ENCODE results near the gene ARHGEF28. TPM values are rescaled to one million over a fixed set of nuclear protein-coding genes. Genes with fewer than 3 reads are reported as not detected.

The ARHGEF28 gene
- total RNA-seq, 6 experiments from 2014 or later: 7.5 to 13.6 (median 8.5) TPM

DNA sequence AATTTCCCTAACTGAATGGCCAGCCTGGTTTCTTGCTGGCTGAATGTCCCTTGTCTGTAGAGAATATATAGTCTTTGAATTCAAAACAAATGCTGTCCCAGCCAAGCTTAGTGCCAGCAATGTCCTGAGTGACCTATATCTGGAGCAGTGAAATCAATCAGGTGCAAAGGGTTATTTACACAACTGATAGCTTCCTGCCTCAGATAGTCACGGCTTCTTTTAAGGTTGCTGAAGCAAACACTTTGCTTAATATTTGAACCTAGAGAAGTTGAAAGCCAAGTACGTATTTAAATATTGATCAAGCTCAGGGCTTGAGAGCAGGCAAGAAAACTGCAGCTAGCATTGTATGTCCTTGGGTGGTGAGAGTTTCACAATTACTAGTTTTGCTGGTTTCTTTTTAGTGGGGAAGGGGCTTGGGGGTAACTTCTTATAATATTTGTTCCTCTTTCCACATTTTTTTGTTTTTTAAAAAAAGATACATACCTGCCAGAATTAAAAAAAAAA, 2.0 kb upstream of the ARHGEF28 start:
- Mint-ChIP-seq H3K9me3 (no peaks in the 10 kb centered on the region), H3K36me3 (ENCODE audit: low read depth) (no peaks in the 10 kb centered on the region), H3K4me1 (ENCODE audit: low read depth) (peaks cover 43% of the 10 kb centered on the region), H3K27me3 (ENCODE audit: insufficient read depth) (peaks cover under 1% of the 10 kb centered on the region; the same call in 1 of the 2 replicates), H3K27ac (no peak overlapping the region), H3K4me3 (no peak overlapping the region)
- no peak for DNase-seq
- TF ChIP-seq, protein P1, sequence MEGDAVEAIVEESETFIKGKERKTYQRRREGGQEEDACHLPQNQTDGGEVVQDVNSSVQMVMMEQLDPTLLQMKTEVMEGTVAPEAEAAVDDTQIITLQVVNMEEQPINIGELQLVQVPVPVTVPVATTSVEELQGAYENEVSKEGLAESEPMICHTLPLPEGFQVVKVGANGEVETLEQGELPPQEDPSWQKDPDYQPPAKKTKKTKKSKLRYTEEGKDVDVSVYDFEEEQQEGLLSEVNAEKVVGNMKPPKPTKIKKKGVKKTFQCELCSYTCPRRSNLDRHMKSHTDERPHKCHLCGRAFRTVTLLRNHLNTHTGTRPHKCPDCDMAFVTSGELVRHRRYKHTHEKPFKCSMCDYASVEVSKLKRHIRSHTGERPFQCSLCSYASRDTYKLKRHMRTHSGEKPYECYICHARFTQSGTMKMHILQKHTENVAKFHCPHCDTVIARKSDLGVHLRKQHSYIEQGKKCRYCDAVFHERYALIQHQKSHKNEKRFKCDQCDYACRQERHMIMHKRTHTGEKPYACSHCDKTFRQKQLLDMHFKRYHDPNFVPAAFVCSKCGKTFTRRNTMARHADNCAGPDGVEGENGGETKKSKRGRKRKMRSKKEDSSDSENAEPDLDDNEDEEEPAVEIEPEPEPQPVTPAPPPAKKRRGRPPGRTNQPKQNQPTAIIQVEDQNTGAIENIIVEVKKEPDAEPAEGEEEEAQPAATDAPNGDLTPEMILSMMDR (IDR thresholded peaks at IDR 0.05): no peak

DNA sequence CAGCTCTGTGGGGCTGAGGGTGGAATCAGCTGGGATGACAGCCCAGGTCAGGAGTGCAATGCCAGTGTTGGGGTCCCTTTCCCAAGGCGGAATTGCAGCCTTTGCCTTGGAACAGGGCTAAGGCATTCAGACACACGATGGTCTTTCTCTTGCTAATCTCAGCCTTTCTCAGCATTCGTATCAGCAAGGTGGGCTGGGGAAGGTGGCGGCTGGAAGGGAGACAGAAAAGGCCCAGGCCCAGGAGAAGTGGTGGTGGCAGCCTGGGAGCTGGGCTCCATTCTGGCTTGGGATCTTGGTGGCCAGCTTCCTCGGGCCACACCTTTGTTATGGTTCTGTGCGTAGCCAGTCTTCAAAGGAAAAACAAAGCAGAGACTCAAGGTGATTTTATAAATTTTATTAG, 1.1 kb upstream of the ARHGEF28 start:
- no peaks in the 10 kb centered on the region for H3K9me3 Mint-ChIP-seq
- peaks cover 41% of the 10 kb centered on the region for H3K4me1 Mint-ChIP-seq (ENCODE audit: low read depth)
- no peak overlapping the region; the same call in 1 of the 2 replicates for H3K4me3 Mint-ChIP-seq
- no peak for DNase-seq
- TF ChIP-seq, protein P1 (IDR thresholded peaks at IDR 0.05): no peak
- no peaks in the 10 kb centered on the region for H3K36me3 Mint-ChIP-seq (ENCODE audit: low read depth)
- H3K27me3 Mint-ChIP-seq (ENCODE audit: insufficient read depth): peaks cover 1% of the 10 kb centered on the region; the same call in 1 of the 2 replicates
- H3K27ac Mint-ChIP-seq: no peak overlapping the region

DNA sequence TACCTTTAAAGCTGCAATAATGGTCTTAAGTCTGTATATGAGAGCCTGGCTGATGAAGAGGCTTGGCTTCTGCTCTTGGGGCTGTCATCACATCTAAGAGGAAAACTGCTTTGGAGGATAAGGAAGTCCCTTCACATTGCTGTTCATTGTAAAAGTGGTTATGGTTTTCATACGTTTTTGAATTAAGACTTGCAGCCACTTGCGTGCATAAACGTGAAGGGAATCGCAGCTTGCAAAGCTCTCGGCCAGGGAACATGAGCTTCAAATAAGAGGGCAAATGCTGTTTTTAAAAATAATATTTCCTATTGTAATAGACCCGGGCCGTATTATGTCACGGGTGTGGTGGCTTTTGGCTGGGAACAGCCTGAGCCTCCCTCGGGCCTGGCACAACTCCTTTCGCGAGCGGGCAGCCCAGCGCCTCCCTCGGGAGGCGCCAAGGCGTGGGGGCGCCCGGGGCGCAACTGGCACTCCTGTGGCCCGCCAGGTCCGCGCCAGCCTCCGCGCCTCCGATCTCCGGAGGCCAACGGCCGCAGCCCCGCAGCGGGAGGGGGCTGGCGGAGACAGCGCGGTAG, 538 bp upstream of the ARHGEF28 start:
- Mint-ChIP-seq H3K4me1 (ENCODE audit: low read depth) (peaks cover 38% of the 10 kb centered on the region), H3K4me3 (peak overlapping the region; percentile 85), H3K27ac (peak overlapping the region; percentile 62), H3K27me3 (ENCODE audit: insufficient read depth) (peaks cover 1% of the 10 kb centered on the region; the same call in 1 of the 2 replicates), H3K9me3 (no peaks in the 10 kb centered on the region), H3K36me3 (ENCODE audit: low read depth) (no peaks in the 10 kb centered on the region)
- TF ChIP-seq, protein P1 (IDR thresholded peaks at IDR 0.05): no peak
- DNase-seq: no peak

DNA sequence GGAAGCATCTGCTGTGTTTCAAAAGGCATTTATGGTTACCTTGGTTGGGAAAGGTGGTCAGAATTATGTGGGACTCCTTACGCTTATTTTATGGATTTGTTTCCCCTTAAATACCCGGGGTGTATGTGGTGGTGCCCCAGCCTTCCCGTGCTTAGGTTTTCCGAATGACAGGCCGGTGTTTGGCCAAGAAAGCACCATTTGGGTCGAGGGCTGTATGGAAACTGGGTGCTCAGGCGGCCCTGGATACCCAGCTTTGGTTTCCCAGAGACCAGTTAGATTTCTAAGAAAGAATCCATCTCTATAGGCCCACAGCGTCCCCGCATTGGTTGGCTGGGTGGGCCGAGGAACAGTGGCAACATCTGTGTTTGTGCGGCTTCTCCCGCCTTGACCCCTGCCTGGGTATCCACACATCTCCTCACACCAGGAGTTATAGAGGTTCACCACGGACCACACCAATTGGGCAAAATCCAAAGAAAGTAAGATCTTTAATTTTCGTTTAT, 868 bp downstream of the ARHGEF28 start:
- Mint-ChIP-seq H3K27me3 (ENCODE audit: insufficient read depth) (peaks cover 1% of the 10 kb centered on the region; the same call in 1 of the 2 replicates), H3K36me3 (ENCODE audit: low read depth) (no peaks in the 10 kb centered on the region)

DNA sequence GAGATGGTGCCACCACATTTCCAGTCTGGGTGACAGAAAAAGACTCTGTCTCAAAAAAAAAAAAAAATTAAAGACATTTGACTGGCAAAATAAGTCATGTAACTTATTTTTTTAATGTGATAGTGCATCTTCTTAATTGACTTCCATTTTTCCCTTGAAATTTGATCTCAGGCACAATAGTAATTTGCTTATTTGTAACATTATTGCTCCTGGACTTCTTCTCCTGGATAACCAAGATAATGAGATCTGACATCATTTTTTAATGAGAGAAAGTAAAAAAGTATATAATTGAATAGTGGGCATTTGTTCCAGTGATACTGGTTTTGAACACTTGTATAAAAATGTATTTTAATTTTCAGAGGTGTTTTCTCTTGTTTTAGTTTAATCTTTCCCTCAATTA, 3.5 kb downstream of the ARHGEF28 start:
- no peak for DNase-seq
- Mint-ChIP-seq H3K4me3 (no peak overlapping the region), H3K9me3 (no peaks in the 10 kb centered on the region), H3K4me1 (ENCODE audit: low read depth) (peaks cover 51% of the 10 kb centered on the region), H3K36me3 (ENCODE audit: low read depth) (0 out of 2 replicates have a peak, but pooled peaks cover 1% of the 10 kb centered on the region), H3K27ac (no peak overlapping the region), H3K27me3 (ENCODE audit: insufficient read depth) (peaks cover 1% of the 10 kb centered on the region; the same call in 1 of the 2 replicates)
- TF ChIP-seq, protein P1 (IDR thresholded peaks at IDR 0.05): no peak

More for the DNA sequence above, 868 bp downstream of the ARHGEF28 start:
- no peak for DNase-seq
- Mint-ChIP-seq H3K9me3 (no peaks in the 10 kb centered on the region), H3K4me1 (ENCODE audit: low read depth) (peaks cover 38% of the 10 kb centered on the region), H3K27ac (0 out of 2 replicates have a peak overlapping the region, but pooled peaks have one; percentile 38), H3K4me3 (peak overlapping the region; percentile 84)
- TF ChIP-seq, protein P1 (IDR thresholded peaks at IDR 0.05): no peak
